Glomerular visceral epithelial cell (primary cell): Measurements from ENCODE around the gene NDUFS1.
"Not testable (repeated sequence)": the region's sequence is repeated elsewhere in the genome, so short reads cannot be mapped to it uniquely, and the experiment has no call there.

Experiments
- DNase-seq: peaks from one replicate; pipeline ENCODE4 v3.0.0-alpha.2; 2016; ENCODE audit errors: extremely low spot score

NDUFS1 gene

DNA sequence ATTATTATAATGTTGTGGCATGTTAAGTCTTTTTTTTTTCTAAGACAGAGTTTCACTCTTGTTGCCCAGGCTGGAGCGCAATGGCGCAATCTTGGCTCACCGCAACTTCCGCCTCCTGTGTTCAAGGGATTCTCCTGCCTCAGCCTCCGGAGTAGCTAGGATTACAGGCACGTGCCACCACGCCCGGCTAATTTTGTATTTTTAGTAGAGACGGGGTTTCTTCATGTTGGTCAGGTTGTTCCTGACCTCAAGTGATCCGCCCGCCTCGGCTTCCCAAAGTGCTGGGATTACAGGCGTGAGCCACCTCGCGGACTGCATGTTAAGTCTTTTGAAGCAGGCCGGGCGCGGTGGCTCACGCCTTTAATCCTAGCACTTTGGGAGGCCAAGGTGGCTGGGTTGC is 60.4 kb downstream of the NDUFS1 start:
- not testable (repeated sequence) for DNase-seq

DNA sequence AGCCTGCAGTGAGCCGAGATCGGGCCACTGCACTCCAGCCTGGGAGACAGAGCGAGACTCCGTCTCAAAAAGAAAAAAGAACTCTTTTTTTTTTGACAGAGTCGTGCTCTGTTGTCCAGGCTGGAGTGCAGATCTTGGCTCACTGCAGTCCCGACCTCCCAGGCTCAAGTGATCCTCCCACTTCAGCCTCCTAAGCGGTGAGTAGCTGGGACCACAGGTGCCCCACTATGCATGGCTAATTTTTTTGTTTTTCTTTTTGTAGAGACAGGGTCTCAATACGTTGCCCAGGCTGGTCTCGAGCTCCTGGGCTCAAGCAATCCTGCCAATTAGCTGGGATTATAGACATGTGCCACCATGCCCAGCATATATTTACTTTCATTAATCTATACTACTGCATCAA is 60.8 kb downstream of the NDUFS1 start:
- no peak for DNase-seq

DNA sequence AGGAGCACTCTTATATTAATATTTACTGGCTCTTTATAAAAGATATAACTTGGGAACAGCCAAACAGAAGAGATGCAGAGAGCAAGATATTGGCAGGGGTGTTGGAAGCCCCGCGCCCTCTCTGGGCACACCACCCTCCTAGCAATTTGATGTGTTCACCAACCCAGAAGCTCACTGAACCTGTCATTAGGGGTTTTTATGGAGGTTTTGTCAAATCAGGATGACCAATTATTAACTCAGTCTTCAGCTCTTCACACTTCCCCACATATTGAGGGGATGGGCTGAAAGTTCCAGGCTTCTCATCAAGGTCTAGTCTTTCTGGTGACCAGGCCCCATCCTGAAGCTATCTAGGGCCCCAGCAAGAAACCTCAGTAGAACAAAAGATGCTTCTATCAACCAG is 62.4 kb downstream of the NDUFS1 start:
- DNase-seq, result no peak

DNA sequence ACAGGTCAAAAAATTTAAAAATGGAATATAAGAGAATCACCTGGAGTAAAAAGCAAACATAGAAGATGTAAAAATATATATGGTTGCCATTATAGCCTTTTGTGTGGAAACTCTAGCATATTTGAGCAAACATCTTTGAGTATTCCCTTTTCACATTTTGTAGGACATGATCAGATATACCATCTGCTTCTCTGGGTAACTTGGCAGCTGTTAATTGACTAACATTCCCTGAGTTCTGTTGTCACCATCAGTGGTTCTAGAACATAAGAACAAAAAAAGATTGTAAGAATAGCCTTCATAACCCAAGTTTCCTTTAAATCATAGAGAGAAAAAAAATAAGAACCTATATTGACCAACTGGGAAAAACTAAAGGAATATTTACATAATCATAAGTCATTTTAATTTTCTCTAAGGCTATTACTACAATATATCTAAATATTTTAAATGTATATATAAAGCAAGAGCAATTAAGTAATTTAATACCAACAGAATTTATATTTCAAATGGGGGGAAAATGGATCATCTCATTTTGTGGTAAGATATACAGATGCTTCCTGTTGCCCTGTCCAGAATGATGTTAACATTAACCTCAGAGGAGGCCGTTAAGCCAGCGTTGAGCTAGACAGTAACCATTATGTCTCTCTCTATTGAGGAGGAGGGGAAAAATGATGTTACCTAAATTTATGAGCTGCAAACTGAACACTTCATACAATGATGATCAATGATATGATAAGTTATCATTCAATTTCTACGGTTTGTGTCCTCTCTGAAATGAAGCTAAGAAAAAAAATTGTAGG is 63.5 kb downstream of the NDUFS1 start:
- DNase-seq, result no peak

DNA sequence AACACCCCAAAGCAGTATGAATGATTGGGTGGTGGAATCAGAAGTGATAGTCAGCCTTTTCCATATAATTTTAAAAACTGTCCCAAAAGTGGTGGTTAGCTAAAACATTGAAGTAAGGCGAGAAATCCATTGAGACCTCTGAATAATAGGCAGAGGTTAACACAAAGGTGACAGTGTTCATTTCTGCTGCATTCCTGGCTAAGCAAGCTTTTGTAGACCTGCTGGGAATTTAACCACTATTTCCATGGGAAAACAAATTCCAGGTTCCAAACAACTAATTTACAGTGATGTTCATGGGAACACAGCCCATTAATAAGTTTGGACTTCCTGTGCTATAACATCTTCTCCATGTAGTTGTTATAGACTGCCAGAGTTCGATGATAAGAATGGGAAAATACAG is 66.9 kb downstream of the NDUFS1 start:
- DNase-seq, result no peak

DNA sequence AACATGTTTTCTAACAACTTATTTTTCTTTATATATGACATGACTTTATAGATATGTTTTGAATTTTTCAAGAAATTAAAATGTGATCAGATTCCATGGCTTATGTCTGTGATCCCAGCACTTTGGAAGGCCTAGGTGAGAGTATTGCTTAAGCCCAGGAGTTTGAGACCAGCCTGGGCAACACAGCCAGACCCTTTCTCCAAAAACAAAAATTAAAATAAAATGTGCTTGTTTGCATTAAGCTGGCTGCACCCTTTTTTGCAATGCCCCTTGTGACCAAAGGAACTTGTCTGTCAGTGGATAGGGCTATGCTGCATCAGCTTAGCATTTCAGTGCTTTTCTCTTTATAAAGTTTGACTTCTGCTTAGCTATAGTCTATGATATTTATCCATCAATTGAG is 71.0 kb downstream of the NDUFS1 start:
- DNase-seq, result no peak

DNA sequence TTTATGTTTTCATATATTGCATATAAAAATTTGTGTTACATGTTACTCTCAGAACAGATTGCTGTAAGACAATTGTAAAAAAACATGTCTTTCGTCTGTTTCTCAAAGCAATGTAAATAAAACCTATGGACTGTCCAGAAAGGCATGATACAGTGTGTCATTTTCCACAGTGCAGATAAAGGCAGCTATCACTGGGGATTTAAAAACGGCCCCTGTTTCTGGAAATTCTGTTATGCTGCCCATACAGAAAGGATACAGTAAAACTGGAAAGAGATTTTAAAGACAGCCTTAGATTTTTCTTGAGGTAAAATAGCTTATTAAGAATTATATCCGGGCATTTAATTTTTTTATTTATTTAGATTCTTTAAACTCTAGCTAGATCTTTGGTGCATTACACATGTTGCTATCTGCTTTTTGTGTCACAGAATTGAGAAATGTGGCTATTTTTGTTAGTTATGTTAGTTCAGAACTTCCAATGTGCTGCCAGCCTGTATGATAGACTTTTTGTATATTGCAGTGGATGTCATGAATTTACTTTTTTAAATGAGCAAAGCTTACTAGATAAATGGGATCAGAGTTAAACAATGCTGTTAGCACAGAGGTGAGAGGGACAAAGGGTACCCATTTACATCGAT is 72.4 kb downstream of the NDUFS1 start:
- peak; percentile 24 for DNase-seq

DNA sequence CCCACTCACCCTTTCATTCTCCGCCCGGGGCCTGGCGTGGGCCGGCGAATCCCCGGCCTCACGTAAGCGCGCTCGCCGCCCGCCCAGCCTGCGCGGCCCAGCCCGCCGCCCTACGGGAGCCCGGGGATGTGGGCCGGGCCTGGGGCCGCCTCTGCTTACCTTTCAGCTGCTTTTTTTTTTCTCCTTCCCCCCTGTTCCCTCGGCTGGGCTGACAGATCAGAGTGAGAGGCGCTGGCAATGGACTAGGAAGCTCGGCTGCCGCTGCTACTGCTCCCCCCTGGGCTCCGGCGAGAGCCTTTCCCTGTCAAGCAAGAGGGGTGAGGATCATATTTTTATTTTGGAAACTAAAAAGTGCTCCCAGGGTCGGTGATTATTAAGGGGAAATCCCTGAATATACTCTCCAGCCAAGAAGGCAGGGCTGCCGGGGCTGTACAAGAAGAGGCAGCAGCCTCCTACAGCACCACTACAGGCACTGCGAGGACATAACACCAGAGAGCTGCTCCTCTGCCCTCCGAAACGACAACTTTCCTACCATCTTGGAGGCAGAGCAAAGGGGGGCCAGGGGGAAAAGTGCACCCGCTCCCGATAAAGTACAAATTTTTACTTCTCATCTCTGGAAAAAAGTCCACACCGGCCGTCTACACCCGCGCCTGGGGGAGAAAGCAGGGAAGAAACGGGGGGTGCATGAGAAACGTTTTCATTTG is 73.3 kb downstream of the NDUFS1 start, which contains the start of gene INO80D:
Gene INO80D, minus strand, starts transcription at position 433 of the 704 bp plus-strand sequence. CDS start 23,158 bp downstream, outside the sequence.
- peak; percentile 87 for DNase-seq

DNA sequence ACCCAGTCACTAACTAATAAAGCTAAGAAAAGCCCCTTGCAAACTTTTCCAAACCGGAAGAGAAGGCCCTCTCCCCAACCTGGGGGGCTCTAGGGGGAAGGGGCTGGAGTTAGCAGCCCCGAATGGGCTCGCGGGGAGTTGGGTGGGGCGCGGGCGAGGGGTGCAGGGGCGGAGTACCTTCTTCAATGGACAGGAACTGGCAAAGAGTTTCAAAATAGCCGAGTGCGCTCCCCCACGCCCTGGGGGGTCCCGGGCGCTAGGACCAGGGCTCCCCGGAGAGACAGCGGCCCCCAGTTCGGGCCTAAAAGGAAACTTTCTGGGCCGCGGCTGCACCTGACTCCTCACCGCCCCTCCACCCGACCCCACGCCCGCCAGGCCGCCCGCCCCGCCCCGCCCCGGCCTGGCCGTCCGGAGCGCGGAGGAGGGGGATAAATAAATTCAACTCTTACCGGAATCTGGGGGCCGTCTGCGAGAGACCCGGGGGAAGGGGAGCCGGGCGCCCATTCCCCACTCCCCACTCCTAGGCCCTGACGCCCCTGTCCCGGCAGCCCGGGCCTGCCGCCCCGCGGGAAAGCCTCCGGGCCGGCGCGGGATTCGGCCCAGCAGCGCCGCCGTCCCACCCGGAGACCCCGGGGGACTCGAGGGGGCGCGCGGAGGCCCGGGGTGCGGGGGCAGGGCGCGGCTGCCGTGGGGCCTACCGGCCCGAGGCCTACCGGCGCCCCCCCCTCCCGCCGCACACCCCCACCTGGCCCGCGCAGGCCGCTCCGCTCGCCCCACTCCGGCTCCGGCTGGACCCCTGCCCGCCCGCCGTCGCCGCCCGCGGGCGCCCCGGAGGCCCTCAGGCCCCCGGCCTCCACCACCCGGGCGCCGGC is 74.1 kb downstream of the NDUFS1 start:
- peak; percentile 55 for DNase-seq

DNA sequence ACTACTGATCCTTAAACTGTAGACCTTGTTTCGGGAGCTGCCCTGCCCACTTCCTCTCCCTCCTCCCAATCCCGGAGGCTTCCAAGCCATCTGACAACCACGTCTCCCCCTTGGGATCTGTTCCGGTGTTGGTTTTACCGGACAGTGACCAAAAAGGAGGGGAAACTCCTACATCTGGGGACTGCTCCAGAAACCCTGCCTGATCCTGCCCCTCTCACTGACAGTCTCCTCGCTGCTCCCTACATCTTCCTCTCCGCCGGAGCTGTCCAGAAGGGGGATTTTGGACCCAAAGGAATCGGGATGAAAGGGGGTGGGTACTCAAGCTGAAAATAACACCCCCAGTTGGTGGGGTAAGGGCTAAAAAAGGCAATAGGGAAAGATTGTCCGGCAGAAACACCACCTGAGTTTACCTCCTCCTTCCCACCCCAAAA is 74.8 kb downstream of the NDUFS1 start:
- DNase-seq, result peak; percentile 86

DNA sequence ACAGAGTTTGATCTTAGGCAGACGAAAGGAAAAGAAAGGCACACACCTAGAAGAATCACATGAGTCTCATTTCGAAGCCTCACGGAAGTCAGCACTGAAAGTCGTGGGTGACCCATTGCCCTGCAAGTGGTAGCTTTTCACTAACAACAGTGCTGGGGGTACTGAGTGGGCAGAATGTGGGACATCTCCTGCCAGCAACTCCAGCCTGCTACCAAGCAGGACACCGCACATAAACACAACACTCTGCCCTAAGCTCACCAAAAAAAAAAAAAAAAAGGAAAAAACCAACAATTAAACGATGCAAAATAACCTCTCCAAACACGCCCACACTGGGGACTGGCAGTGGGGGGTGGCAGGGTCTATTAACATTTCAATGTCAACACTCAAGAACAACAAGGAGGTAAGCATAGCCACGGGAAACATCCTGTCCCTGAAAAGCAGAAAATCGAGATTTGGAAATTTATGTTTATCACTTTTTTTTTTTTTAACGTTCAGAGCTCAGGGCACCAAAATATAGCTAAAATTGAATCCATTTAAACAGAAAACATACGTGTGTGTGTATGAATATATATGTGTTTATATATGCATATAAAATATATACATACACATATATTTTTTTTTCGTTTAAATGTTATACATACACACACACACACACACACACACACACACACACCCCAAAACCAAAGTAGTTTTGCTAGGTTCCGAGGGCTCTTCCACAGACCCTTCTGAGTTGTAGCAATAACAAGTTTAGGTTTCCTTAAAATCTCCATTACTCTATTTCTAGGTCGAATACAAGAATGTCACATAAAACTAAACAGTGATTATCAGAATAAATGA is 75.4 kb downstream of the NDUFS1 start:
- DNase-seq, result peak; percentile 22

DNA sequence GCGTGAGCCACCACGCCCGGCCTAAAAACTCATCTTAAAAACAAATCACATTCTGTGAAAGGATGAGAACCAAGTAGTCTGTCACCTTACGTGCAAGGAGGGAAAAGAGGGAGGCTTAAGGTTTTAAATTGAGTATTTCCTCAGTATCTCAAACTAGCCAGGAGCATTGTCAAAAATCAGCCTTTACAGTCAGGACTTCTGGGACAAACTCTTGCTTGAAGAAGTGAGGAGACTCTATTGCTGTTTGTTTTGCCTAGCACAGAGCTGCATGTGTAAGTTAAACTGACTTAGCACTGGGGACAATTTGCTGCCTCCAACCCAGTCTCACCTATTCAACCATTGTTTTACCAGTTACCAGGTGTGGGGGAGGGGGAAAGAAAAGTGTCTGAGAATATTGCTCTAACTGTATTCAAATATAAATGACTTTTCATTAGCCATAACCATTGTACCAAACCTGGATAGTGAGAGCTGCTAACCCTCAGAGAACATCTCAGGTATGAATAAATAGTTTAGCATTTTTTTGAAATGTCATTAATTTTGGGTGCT is 76.9 kb downstream of the NDUFS1 start:
- DNase-seq, result no peak

DNA sequence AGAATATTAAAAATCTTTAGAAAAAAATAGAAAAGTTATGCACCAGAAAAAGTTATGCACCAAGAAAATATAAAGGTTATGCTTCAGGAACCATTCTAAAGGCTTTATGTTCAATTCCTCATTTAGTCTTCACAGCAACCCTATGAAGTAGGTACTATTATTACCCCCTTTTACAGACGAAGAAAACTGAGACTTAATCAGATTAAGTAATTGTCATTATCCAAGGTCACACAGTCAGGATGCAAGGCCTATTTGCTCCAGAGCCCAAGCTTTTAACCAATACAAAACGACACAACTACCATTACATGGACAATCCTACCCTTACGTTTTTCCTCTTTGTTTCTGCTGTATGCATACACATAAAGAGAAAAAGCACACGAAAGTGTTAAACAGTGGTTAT is 78.3 kb downstream of the NDUFS1 start:
- DNase-seq, result no peak

DNA sequence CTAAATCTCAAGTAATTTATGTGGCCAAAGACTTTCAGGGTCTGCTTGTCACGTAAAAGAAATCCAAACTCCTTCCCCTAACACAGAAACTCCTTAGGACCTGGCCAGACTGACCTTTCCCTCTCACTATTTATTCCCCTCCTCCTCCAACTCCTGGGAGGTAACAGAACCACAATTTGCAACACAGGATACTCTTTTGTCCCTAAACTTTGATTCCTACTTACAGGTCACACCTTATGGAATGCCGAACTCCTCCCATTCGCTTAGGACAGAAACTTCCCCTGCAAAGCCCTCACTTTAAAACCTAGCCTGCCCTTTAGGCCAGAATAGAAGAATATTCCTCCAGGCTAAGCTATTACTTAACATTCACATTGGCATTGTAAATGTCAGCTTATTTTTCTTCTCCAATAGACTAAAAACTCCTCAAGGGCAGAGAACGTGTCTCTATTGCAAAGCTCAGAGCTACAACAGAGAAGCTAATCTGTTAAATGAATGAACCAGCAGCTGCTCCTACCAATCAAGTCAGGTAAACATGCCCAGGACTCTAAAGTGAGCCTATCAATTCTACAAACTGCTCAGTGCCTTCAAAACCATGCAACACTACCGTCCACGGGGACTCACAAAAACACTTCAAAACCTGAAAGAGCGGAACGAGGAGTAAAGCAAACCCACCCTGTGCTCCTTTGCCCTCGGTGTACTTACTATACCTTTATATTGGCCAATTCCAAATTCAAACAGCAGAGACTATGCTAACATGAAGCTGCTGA is 79.4 kb downstream of the NDUFS1 start:
- DNase-seq, result no peak

DNA sequence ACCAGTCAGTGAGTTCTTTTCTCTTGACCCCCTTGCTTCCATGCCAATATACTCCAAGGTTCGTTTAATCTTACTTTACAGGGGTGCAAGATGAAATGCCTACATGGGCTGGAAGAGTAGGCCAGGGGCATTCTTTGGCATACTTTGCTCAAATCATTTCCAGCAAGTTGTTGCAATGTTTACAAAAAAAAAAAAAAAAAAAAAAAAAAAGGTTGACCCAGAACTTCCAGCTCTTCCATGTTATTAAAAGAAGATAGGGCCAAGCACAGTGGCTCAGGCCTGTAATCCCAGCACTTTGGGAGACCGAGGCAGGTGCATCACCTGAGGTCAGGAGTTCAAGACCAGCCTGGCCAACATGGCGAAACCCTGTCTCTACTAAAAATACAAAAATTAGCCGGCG is 81.4 kb downstream of the NDUFS1 start:
- DNase-seq, result not testable (repeated sequence)

DNA sequence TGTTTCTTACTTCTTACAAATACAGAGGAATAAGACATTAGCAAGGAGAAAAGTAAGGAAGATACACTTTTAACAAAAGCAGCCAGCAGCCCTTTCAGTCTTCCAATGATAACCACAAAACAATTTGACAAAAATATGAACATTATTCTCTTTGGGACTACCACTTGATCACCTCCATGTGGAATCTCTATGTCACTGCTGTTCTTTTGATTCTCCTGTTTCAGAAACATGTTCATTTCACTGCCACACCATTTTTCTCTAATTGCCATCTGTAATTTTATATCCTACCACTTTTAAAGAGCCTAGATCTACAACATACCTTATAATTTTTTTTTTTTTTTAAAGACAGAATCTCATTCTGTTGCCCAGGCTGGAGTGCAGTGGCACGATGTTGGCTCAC is 84.1 kb downstream of the NDUFS1 start:
- no peak for DNase-seq

DNA sequence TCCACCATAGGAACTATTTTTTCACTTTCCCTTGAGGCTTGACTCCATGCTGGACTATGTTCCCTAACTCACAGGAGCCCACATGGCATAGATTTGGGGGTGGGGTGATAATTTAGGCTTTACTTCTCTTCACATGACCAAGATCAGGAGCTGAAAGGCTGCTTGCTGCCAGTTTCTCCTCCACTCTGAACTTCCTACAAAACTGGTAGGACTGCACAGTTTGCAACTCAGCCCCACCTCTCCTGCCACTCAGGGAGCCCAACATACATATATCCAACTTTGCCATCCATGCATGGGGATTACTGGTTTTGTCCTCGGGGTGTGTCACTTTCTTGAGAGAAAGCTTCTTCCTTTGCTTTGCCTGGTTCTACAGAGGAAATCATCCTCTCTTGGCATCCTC is 87.4 kb downstream of the NDUFS1 start:
- no peak for DNase-seq

DNA sequence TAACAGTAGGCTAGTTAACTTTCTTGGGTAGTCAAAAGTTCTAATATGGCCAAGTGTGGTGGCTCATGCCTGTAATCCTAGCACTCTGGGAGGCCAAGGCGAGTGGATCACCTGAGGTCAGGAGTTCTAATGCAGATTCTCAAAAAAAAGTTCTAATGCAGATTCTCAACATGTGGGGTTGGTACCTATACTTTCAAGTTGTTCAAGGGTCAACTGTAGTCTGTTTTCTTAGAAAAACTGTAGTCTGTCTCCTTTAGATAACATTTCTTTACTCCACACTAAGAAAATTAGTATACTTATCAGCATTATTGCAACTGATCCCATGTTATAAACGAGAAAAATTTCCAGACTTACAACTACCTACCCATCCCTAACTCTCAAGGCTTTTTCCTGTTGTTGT is 89.8 kb downstream of the NDUFS1 start:
- DNase-seq, result no peak

DNA sequence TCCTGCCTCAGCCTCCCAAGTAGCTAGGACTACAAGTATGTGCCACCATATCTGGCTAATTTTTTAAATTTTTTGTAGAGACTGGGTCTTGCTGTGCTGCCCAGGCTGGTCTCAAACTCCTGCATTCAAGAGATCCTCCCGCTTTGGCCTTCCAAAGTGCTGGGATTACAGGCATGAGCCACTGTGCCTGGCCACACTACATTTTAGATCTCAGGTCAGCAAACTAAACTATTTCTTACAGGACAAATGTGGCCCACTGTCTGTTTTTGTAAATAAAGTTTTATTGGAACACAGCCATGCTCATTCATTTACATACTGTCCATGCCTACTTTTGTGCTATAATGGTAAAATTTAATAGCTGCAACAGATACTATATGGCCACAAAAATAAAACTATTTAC is 91.0 kb downstream of the NDUFS1 start:
- no peak for DNase-seq
